ENCODE measurements around the gene TWIST2. TPM values are rescaled to one million over a fixed set of nuclear protein-coding genes. Genes with fewer than 3 reads are reported as not detected.

TWIST2 gene
- total RNA-seq, 1 donor = 9.4 TPM

DNA sequence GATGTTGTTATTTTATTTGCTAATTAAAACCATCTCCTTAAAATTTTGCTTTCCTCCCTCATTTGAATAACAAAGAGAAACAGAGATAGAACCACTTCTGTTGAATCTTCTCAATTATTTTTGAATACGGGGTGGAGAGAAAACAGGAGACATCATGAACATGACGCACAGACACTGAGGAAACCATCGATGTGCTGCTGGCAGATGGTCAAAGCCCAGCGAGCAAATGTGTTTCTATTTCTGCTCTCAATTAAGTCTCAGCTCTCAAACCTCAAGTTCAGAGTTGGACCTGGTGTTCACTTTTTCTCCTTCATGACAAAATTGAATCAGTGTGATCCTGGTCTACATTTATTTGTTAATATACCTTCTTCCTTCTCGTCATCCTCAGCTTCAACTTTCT, 36.1 kb upstream of the TWIST2 start:
- H3K9me3 ChIP-seq (ENCODE audit: low read depth, low read length) = no peaks in the 10 kb centered on the region
- H4K20me1 ChIP-seq (ENCODE audit: insufficient read depth, low read length) = no peaks in the 10 kb centered on the region
- DNase-seq (ENCODE audit: insufficient read length, low spot score, missing footprints) = no peak
- H3K79me2 ChIP-seq (ENCODE audit: insufficient read depth, low read length) = no peaks in the 10 kb centered on the region
- H3K27ac ChIP-seq (ENCODE audit: low read depth, low read length) = no peak overlapping the region
- H3K27me3 ChIP-seq (ENCODE audit: insufficient read depth, low read length) = peaks cover 2% of the 10 kb centered on the region
- H3K36me3 ChIP-seq (ENCODE audit: insufficient read depth, low read length) = no peaks in the 10 kb centered on the region
- TF ChIP-seq, protein P1, sequence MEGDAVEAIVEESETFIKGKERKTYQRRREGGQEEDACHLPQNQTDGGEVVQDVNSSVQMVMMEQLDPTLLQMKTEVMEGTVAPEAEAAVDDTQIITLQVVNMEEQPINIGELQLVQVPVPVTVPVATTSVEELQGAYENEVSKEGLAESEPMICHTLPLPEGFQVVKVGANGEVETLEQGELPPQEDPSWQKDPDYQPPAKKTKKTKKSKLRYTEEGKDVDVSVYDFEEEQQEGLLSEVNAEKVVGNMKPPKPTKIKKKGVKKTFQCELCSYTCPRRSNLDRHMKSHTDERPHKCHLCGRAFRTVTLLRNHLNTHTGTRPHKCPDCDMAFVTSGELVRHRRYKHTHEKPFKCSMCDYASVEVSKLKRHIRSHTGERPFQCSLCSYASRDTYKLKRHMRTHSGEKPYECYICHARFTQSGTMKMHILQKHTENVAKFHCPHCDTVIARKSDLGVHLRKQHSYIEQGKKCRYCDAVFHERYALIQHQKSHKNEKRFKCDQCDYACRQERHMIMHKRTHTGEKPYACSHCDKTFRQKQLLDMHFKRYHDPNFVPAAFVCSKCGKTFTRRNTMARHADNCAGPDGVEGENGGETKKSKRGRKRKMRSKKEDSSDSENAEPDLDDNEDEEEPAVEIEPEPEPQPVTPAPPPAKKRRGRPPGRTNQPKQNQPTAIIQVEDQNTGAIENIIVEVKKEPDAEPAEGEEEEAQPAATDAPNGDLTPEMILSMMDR (IDR thresholded peaks at IDR 0.05; ENCODE audit: extremely low read depth, low read depth, low read length) = no peak
- H3K4me3 ChIP-seq (ENCODE audit: insufficient read depth, low read length) = no peak overlapping the region
- no peak overlapping the region for H3K4me2 ChIP-seq (ENCODE audit: insufficient read depth, low read length)
- no peaks in the 10 kb centered on the region for H3K4me1 ChIP-seq (ENCODE audit: insufficient read depth, low read length)
- no peak overlapping the region for H2AFZ ChIP-seq (ENCODE audit: low read length)

DNA sequence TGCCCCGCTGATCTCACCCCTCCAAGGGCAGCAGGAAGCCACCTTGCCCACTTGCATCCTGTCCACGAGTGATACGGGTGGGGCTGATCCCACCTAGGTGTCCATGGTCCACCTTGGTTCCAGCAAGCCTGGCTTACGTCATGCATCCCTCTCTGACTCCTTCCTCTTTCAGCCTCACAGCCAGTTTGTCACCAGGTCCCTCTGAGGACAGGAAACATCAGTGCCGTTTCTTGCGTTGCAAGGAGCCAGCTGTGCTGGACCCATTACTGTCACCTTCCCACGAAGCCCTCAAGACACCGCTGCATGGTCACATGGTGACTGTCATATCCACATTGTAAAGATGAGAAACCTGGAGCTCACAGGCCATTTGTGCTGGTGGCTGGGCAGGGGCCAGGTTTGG, 34.8 kb upstream of the TWIST2 start:
- Histone ChIP-seq H3K36me3 (ENCODE audit: insufficient read depth, low read length) (no peaks in the 10 kb centered on the region), H3K4me1 (ENCODE audit: insufficient read depth, low read length) (no peaks in the 10 kb centered on the region), H3K9me3 (ENCODE audit: low read depth, low read length) (no peaks in the 10 kb centered on the region), H4K20me1 (ENCODE audit: insufficient read depth, low read length) (no peaks in the 10 kb centered on the region), H3K4me3 (ENCODE audit: insufficient read depth, low read length) (no peak overlapping the region), H3K27me3 (ENCODE audit: insufficient read depth, low read length) (peaks cover 2% of the 10 kb centered on the region), H3K79me2 (ENCODE audit: insufficient read depth, low read length) (no peaks in the 10 kb centered on the region), H3K4me2 (ENCODE audit: insufficient read depth, low read length) (no peak overlapping the region), H3K27ac (ENCODE audit: low read depth, low read length) (no peak overlapping the region), H2AFZ (ENCODE audit: low read length) (no peak overlapping the region)
- DNase-seq (ENCODE audit: insufficient read length, low spot score, missing footprints) = no peak
- TF ChIP-seq, protein P1 (IDR thresholded peaks at IDR 0.05; ENCODE audit: extremely low read depth, low read depth, low read length) = no peak

DNA sequence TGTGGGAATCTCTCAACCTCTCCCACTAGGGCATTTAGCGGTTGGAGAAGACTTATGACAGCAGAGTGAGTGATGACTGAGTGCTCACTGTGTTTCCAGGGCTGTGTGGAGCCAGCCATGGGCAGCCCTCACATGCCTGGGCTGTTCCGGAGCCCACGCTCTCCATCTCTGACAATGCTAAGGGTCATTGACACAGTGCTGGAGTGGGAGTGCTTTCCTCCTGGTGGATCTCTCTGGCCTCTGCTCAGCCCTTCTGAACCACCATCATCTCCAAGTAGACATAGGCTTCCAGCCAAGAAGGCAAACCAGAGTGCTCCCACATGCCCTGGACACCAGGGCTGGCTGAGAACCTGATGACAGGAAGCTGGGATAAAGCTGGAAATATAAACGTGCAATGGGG, 33.1 kb upstream of the TWIST2 start:
- H3K4me1 ChIP-seq (ENCODE audit: insufficient read depth, low read length) = no peaks in the 10 kb centered on the region
- no peaks in the 10 kb centered on the region for H3K79me2 ChIP-seq (ENCODE audit: insufficient read depth, low read length)
- no peak overlapping the region for H3K27ac ChIP-seq (ENCODE audit: low read depth, low read length)
- H3K27me3 ChIP-seq (ENCODE audit: insufficient read depth, low read length) = peaks cover 6% of the 10 kb centered on the region
- H3K9me3 ChIP-seq (ENCODE audit: low read depth, low read length) = no peaks in the 10 kb centered on the region
- DNase-seq (ENCODE audit: insufficient read length, low spot score, missing footprints) = no peak
- no peaks in the 10 kb centered on the region for H4K20me1 ChIP-seq (ENCODE audit: insufficient read depth, low read length)
- no peaks in the 10 kb centered on the region for H3K36me3 ChIP-seq (ENCODE audit: insufficient read depth, low read length)
- no peak overlapping the region for H2AFZ ChIP-seq (ENCODE audit: low read length)
- H3K4me2 ChIP-seq (ENCODE audit: insufficient read depth, low read length) = no peak overlapping the region
- no peak overlapping the region for H3K4me3 ChIP-seq (ENCODE audit: insufficient read depth, low read length)
- TF ChIP-seq, protein P1 (IDR thresholded peaks at IDR 0.05; ENCODE audit: extremely low read depth, low read depth, low read length) = no peak

DNA sequence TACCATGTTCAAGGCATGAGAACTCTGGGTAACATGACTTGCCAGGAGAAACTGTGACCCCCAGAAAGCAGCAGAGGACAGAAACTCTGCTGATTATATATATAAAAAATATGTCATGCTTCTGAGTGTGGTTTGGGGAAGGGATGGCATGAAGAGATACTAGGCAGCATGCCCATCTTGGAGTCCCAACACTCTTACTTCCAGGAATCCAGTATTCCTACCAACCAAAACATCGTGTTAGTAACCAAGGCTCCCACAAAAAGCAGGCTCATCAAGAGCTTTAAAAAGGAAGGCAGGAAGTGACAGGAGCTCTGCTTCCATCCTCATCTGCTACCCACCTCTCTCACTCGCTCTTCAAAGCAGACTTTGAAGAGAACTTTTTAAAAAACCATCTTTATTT, 31.6 kb upstream of the TWIST2 start:
- Histone ChIP-seq H3K4me2 (ENCODE audit: insufficient read depth, low read length) (no peak overlapping the region), H3K27ac (ENCODE audit: low read depth, low read length) (no peak overlapping the region), H2AFZ (ENCODE audit: low read length) (no peak overlapping the region), H3K4me3 (ENCODE audit: insufficient read depth, low read length) (no peak overlapping the region), H4K20me1 (ENCODE audit: insufficient read depth, low read length) (no peaks in the 10 kb centered on the region), H3K4me1 (ENCODE audit: insufficient read depth, low read length) (no peaks in the 10 kb centered on the region), H3K79me2 (ENCODE audit: insufficient read depth, low read length) (no peaks in the 10 kb centered on the region), H3K27me3 (ENCODE audit: insufficient read depth, low read length) (peaks cover 6% of the 10 kb centered on the region), H3K36me3 (ENCODE audit: insufficient read depth, low read length) (no peaks in the 10 kb centered on the region), H3K9me3 (ENCODE audit: low read depth, low read length) (no peaks in the 10 kb centered on the region)
- TF ChIP-seq, protein P1 (IDR thresholded peaks at IDR 0.05; ENCODE audit: extremely low read depth, low read depth, low read length) = no peak
- no peak for DNase-seq (ENCODE audit: insufficient read length, low spot score, missing footprints)
